HG03571 (cell line): ENCODE data around the gene SRRM4.
"Not testable (repeated sequence)": the region's sequence is repeated elsewhere in the genome, so short reads cannot be mapped to it uniquely, and the experiment has no call there.

Experiments
- ATAC-seq: cut with Tn5 transposase; IDR thresholded peaks from one replicate; pipeline ENCODE4 v1.9.1; 2021; ENCODE audit not compliant: unreplicated experiment

The SRRM4 gene

DNA sequence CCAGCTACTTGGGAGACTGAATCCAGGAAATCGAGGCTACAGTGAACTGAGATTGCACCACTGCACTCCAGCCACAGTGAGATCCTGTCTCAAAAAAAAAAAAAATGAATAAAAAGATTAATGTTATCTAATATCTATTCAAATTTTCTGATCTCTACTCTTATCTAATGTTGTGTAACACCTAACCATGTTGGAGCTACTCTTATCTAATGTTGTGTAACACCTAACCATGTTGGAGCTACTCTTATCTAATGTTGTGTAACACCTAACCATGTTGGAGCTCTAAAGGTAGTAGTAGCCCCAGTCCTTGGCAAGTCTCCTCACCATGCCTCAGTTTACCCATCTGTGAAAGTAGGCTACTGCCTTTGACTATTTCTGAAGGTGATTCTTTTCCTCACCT lies 26.9 kb downstream of the SRRM4 start:
- ATAC-seq, result not testable (repeated sequence)

DNA sequence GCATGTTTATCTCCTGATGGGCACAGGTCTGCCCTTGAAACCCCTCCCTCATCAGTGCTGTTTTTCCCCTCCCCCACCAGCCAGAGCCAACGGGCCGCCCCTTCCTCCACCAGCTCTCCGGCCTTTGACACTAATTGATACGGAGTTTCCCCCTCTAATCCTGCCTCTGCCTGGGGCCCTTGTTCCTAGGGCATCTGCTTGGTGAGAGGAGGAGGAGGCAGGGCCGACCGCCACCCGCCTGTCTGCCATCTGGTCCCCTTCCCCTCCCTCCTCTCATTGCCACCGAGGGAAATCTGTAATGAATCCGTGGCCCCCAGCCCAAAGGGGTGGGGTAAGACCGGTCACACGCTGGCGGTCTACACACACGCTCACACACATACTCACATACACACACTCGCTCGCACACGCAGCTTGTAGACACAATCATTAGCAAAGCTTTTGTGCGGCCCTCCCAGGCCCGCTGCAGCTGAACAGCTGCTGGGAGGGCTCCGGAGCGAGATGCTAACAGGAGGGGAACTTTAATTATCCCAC lies 27.4 kb downstream of the SRRM4 start:
- no peak for ATAC-seq

DNA sequence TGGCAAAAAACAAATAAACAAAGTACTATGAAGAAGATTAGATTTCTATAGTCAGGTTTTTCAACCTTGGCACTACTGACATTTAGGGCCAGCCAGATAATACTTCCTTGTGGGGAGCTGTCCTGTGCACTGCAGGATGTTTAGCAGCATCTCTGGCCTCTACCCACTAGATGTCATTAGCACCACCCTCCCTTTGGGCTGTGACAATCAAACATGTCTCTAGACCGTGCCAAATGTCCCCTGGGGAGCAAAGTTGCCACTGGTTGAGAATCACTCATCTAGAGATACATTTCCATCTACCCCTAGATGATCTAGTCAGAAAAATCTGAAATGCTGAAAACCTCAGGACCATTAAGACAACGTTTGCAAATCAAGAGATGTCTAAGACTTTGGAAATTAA lies 29.9 kb downstream of the SRRM4 start:
- ATAC-seq, result no peak

DNA sequence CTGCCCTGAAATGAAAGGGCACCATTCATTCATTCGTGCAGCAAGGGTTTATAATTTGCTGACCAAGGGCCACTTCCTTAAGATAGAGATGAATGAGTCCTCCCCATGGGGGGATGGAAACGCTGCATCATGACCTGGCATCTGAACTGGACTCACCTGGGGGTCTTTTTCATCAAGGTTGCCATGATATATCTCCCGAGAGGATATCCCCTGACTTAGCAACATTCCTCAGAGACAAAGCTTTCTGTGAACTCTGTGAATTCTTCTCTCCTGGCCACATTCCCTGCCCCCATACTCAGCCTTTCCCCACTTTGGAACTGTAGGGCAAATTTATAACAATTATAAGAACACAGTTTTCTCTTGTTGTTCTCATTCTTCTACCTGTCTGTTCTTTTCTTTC lies 30.8 kb downstream of the SRRM4 start:
- ATAC-seq, result no peak

DNA sequence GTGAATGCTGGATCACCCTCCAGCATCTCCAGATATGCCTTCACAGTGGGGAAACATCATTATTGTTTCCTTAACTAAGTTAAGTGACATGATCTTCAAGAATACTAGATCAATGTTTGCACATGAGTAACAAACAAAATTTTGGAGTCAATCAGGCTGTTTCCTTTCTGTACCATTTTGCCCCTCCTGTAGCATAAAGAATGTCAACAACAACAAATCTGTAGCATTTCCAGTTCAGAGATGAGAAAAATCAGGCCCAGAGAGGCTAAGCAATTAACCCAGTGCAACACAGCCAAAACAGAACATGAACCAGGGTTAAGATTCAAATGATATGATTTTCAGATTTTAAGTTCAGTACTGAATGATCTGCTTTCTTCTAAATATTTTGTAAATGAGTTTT lies 31.7 kb downstream of the SRRM4 start:
- ATAC-seq, result no peak

DNA sequence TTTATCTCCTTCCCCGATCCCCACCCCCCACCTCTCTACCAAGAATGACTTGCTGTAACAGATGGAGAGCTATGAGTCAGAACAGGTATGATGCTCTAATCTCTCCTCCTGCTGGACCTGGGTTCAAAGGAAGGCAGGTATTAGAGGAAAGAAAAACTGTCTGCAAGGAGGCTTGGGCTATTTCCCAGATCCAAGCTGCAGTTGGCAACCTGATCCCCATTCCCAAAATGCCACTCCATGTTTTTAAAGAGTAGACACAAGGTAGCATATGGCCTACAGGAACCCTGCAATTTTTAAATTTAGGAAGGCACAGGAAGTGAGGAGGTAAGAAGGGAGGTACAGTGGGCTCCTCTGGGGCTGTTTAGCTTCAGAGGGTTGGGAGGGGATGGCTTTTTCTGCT lies 33.0 kb downstream of the SRRM4 start:
- ATAC-seq, result no peak

DNA sequence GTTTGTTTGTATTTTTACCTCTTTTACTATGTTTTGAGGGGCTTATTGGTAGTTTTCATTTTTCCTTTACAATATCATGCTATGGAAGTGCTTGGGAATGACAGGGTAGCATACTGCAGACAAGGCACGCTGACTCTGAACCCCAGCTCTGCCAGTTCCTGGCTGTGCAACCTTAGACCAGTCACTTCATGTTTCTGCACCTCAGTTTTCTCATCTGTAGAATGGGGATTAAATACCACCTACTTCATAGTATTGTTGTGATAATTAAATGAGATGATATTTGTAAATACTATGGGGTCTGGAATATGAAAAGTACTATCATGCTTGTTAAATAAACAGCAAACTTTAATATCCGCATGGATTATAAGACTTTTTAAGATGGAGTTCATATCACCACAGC lies 35.4 kb downstream of the SRRM4 start:
- ATAC-seq, result no peak

DNA sequence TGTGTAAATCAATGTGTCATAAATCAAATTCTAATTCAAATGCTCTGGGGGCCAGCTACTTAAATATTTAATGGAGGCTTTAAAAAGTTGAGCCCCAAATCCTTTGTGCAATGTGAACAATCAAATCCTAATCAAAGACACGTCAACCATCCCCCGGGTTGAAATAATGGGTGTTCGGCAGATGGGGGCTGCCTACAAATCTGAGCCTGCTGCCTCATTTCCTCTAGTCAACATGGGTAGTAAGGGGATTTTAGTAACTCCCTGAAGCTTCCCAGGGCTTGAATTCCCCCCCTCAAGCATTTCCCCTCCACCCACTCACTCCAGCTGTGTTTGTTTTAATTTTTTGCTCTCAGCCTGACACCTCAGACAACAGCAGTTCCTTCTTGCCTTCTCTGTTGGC lies 37.8 kb downstream of the SRRM4 start:
- no peak for ATAC-seq

DNA sequence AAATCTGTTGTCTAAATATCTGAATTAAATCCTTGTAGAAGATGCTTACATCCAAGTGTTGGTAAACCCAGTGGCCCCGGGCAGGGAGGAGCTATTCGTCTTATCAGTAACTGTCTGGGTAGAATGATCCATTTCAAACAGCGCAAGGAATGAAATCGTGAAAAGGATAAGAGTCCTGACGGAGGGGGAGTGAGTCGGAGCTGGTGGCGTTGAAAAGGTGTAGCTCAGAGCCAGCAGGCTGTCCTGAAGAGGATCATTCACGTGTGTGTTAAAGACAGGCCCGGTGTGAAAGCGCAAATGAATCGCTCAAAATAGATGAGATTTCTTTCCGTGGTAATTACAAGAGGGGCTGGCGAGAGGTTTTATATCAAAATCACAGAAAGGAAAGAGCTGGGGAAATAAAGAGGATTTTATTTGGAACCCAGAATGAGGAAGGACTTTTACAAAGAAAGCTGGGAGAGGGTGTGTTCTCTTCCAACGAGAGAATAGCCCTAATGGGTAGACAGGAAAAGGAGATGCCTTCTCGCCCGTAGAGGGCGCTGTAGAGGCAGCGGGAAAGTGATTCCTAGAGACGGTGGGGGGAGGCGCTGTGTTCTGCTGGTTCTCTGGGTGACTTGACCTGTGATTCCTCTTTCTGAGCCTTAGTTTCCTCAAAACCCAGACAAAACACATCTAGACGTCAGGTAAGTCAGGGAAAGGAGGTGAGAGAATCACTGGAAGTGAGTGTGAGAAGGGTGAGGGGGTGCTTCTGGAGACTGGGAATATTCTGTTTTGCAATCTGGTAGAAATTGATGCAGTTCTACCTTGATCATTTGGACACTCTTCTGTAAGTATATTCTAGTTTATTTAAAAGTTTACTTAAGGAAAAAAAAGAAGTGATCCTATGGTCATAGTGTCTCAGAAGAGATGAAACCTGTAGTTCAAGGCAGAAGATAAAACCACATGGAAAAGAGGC lies 39.3 kb downstream of the SRRM4 start:
- no peak for ATAC-seq

DNA sequence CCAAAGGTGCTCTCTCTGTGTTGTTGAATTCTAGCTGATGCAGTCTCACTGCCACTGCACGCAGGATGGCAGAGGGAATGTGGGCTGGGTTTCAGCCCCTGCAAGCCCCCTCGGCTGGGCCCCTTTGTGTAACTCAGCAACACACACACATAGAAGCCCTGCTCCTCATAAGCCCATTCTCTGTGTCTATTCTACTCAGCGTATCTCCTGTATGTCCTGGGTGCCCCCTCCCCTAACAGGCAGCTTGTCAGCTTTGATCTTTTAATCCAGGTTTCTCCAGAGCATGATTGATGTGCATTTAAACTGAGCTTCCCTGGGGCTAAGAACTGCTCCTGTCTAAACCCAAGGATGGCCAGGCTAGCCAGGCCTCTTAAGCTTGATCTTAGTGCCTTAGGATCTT lies 43.0 kb downstream of the SRRM4 start:
- ATAC-seq, result no peak

DNA sequence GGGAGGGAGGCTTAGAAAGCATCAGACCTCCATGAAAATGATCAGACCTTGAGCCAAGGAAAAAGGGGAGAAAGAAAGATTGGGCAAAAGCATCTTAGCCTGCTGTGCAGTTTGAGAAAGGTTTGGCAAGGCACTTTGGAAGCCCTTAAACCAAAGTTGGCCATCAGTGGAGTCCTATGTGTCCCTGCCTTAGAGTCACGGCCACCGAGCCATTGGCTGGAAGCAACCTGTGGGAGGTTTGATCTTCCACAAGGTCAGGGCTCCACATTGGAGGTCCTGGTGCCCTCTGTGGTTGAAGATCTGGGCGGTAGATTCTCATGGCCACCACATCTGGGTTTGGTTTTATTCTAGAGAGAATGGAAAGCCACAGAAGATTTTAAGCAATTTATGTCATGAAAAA lies 44.4 kb downstream of the SRRM4 start:
- no peak for ATAC-seq

DNA sequence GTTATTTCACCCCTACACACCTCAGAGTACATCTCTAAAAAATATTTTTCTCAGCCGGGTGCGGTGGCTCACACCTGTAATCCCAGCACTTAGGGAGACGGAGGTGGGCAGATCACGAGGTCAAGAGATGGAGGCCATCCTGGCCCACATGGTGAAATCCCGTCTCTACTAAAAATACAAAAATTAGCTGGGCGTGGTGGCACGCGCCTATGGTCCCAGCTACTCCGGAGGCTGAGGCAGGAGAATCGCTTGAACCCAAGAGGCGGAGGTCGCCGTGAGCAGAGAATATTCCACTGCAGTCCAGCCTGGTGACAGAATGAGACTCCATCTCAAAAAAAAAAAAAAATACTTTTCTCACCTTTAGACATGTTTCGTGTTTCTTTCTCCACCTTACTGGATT lies 52.0 kb downstream of the SRRM4 start:
- ATAC-seq, result not testable (repeated sequence)

DNA sequence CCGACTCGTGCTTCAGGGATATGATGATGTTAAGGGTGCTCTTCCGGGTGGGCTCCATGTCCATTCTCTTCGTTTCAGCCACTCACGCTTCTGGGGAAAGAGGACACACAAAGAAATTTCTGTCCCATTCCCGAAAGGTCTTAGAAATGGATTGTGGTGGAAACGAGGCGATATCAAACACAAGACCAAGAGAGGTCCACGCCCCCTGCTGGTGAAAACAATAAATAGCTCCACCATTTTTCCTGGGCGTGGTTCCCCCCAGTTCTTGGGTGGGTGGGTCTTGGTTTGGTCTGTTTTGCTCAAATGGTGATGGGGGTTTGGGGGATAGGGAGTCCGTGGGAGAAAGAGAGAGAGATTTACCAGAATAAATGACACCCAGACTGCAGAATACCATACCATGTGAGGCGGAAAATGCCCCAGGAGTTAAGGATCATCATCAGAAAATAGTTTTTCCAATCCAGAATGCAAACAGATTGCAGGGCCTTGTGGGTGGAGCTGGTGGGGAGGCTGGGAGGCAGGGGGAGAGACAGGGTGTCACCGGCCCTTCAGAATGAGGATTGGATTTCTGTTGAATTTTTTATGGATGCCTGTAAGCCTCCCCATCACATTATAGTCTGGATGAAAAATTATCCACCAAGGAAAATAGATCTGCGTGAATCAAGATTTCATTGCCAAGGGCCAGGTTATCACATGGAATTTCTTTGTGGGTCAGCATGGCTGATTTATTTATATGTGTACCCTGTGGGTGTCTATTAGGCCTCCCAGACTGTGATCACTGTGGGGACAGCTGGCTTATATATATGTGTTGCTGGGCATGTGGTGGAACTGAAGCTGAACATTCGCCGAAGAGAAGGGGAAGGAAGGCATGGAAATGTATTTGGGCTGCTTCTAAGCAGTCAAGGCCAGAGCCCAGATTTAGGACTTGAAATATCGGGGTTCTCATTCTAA lies 55.8 kb downstream of the SRRM4 start:
- ATAC-seq, result no peak

DNA sequence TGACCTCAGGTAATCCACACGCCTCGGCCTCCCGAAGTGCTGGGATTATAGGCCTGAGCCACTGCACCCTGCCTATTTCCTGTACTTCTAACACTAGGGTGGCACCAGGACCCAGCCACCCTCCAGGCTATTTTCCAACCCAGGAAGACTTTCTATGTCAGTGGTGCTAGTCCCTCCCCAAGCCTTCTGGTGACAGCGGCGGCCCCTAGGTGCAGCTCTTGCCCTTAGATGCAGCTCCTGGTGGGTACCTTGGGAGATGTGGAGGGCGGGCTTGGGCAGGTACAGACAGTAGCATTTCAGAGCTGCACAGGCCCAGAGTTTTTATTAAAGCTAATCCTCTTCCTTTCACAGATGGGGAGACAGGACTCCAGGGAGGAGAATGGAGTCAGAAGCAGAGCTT lies 62.8 kb downstream of the SRRM4 start:
- no peak for ATAC-seq

DNA sequence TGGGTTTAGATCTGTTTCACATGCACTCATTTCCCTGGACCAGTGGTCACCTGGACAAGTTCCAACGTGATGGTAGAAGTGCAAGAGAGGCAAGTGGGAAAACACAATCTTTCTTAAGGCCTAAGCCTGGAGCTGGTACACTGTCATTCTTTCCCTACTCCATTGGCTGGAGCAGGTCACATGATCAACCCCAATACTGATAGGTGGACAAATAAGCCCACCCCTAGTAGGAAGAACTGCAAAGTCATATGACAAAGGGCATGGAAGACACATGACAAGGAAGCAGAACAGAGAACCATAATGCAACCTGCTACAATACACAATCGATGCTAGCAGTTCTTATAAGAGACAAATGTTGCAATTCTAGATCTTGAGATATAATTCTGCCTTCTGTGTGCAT lies 66.3 kb downstream of the SRRM4 start:
- ATAC-seq, result no peak

DNA sequence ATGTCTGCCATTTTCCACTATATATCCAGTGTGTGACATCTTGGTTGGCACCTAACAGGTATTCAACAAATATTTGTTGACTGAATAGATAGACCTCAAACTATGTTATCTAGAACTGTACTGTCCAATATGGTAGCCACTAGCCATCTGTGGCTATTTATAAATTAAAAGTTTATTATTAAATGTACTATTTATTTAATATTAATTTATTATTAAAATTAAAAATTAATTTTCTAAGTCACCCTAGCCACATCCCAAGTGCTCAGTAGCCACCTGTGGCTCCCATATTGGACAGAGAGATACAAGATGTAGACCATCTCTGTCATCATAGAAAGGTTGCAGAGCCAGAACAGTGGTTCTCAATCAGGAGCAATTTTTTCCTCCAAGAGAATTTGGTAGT lies 69.3 kb downstream of the SRRM4 start:
- ATAC-seq, result no peak

DNA sequence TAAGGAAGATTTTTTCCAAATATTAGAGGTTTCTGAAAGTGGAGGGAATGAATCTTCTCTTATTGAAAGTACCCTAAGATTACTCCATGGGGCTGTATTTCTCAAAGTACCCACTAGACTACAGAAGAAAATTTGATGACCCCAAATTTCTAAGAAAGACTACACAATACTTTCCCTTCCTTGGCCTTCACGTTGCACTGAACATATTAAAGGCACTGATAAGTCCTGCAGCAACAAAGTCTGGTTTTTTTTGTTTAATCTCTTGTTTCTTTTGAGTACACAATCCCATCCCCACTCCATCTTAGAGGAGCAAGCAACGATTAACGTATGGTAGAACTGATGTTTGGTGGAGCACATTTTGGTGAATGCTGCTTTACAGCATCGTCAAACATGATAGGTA lies 70.1 kb downstream of the SRRM4 start:
- no peak for ATAC-seq

DNA sequence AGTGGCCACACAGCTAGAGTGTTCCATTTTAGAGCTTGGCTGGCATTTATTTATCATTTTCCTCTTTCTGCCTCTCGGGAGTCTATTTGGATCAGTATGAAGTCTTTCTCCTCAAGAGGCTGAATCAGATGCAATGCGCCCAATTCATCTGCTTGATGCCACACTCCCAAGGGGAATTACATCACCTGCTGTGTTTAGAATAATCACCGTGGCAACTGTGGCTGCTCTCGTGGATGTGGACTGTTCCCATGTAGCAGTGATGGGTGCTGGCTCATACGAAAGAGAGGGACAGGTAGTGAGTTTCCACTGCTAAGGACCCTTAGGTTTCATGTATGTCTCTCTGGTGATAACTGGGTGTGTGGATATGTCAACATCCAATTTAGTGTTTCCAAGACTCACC lies 70.7 kb downstream of the SRRM4 start:
- ATAC-seq, result no peak

DNA sequence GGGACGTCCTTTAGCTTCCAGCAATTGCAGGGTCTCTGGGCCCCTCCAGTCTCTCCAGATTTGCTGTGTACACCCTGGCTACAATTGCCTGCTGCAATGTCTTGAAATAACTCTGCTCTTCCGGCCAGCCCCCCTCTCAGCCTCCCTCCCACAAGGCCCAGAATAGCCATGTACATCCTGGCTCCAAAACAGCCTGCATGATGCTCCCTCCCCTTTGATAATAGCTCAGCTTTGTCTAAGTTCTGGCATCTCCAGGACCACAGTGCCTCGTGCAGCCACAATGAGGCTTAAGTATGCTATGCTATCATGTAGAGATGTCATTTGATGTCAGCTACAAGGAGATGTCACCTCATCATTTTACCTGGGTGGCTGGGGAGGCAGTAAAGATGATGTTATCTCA lies 74.6 kb downstream of the SRRM4 start:
- no peak for ATAC-seq

DNA sequence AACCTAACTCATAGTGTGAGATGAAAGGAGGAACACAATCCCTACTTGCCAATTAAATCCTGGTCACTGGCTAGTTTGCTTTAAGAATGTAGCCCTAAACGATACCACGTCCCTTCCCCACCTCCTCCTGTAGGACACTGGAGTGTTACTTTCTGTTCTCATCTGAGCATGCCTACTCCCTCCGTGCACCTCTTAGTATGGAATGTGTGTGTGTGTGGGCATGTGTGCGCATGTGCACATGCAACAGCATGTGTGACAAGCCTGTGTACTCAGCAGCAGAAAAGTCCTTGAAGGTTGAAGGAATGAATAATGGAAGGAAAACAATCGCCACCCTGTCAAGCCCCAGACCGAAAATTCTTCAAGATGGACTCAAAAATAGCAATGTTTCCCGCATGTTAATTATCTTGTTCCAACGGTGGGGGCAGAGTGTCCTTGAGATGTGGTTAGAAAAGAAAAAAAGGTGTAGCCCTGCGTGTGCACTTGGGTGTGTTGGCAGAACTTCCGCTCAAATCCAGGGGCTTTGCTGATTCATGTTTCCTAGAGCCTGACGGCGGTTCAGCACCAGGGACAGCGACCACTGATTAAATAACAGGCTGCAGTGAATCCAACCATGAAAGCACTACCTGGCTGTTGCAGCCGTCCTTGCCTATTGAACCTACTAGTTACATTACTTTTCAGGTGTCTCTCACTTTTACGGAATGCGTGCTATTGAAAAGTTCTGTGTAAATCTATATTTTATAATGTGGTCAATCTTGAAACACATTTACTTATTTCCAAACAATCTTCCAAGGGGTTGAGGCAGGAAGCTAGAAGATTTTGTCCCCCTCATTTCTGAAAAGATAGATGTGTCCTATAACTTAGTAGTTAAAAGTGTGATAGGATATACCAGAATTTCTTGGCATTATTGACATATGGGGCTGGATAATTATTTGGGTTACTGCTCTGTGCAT lies 79.8 kb downstream of the SRRM4 start:
- ATAC-seq, result no peak
